Activated CD4-positive, alpha-beta T cell treated with anti-CD3 and anti-CD28 coated beads for 36 hours (primary cell): ENCODE results near the gene EZR. TPM values are rescaled to one million over a fixed set of nuclear protein-coding genes. Genes with fewer than 3 reads are reported as not detected.

Experiments used
- ATAC-seq: fragments of 200-7000 bp; cut with Tn5 transposase; one replicate; pipeline ENCODE4 v1.10.0; 2021; ENCODE audit warnings: mild to moderate bottlenecking, moderate library complexity
- CTCF ChIA-PET: fragments of 350-600 bp; sonication (Branson Sonifier 250); formaldehyde crosslinking; loops from one replicate; lab custom pipeline; 2021; ENCODE audit warnings: antibody characterized with exemption; lab: Charles Lee
- POLR2A ChIA-PET: fragments of 350-600 bp; sonication (Branson Sonifier 250); formaldehyde crosslinking; loops from one replicate; lab custom pipeline; 2021; ENCODE audit warnings: antibody characterized with exemption, inconsistent platforms; lab: Charles Lee
- DNase-seq: peaks from one replicate; pipeline ENCODE4 v3.0.0-alpha.2; 2020
- H3K27ac Mint-ChIP-seq: one replicate; pipeline ENCODE4 v1.8.0; 2021; ENCODE audit warnings: mixed read lengths
- H3K27me3 Mint-ChIP-seq: one replicate; pipeline ENCODE4 v1.8.0; 2021; ENCODE audit warnings: mixed read lengths
- H3K36me3 Mint-ChIP-seq: one replicate; pipeline ENCODE4 v1.8.0; 2021; ENCODE audit warnings: low read depth, mixed read lengths
- H3K4me1 Mint-ChIP-seq: one replicate; pipeline ENCODE4 v1.8.0; 2021; ENCODE audit warnings: mixed read lengths
- H3K4me3 Mint-ChIP-seq: one replicate; pipeline ENCODE4 v1.8.0; 2021; ENCODE audit warnings: mild to moderate bottlenecking, moderate library complexity, mixed read lengths
- H3K9me3 Mint-ChIP-seq: one replicate; pipeline ENCODE4 v1.8.0; 2021; ENCODE audit warnings: low read depth, mixed read lengths
- intact Hi-C, 2 experiments: fragments of 100-400 bp; cut with DNase I in 1 of 2; cut with micrococcal nuclease in 1 of 2; formaldehyde crosslinking; loops; one replicate each; pipeline versions ENCODE4 v1.14.2 to v1.15.1; 2022 to 2024; cut with DNase I, micrococcal nuclease
- total RNA-seq, 2 experiments: library from RNA; stranded (reverse); gene quantifications; one replicate each; pipeline ENCODE4 v1.2.3, GENCODE V29; 2021

Gene EZR
- total RNA-seq, 2 experiments from 2014 or later = 197 to 203 TPM

DNA sequence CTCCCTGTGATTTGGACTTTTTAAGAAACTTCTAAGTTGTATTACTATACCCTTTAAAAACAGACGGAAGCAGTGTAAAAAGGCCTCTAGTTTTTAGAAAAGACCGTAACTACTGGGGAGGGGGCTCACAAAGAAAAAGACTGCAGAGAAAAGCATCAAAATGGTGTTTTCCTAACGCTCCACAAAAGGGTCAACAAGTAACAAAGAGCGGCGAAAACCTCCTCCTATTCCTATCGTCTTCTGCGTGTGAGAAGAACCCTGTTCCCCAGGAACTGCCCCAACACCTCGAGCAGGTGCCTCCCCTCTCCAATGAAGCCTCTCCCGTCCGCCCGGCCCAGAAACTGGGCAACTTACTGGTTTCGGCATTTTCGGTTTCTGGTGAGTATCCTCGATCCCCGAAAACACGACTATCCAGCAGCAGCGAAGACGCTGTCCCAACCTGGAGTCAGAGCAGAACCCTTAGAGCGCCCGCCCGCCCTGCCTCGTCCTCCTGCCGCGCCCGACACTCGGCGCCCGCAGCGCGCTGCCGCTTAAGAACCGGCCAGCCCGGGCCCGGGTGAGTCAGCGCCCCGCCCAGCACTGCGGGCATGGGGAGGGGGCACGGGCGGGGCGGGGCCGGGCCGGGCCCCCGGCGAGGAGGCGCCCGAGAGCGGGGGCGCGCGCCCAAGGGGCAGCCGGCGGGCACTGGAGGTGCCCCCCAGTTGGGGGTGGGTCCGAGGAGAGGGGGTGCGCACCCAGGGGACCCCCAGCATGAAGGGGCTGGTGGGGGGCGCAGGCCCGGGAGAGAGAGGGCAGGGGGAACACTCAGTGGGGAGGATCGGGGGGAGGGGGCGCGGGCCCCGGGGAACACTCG lies 1.2 kb downstream of the EZR start:
- peaks cover 4% of the 10 kb centered on the region for H3K9me3 Mint-ChIP-seq
- H3K4me3 Mint-ChIP-seq = peak overlapping the region; percentile 93
- intact Hi-C loops = loop anchor here (1.0 to 5.0 kb wide), 13 partner anchors 15 to 969 kb away; partner anchors contain the start of genes TAGAP (in 1 of the 2), TCP1 (in 1 of the 2), TMEM181 (in 1 of the 2) and WTAP (in 1 of the 2)
- peaks cover 48% of the 10 kb centered on the region for H3K4me1 Mint-ChIP-seq
- peak; percentile 92 for DNase-seq
- H3K36me3 Mint-ChIP-seq = peaks cover 53% of the 10 kb centered on the region
- CTCF ChIA-PET = interaction anchor here (2.1 kb wide), 1 partner anchor 51 kb away, joined by 9 read pairs; no protein-coding TSS in a partner anchor
- peak overlapping the region; percentile 89 for H3K27ac Mint-ChIP-seq
- ATAC-seq = peak; percentile 67
- POLR2A ChIA-PET = no interaction called here
- H3K27me3 Mint-ChIP-seq = no peaks in the 10 kb centered on the region

DNA sequence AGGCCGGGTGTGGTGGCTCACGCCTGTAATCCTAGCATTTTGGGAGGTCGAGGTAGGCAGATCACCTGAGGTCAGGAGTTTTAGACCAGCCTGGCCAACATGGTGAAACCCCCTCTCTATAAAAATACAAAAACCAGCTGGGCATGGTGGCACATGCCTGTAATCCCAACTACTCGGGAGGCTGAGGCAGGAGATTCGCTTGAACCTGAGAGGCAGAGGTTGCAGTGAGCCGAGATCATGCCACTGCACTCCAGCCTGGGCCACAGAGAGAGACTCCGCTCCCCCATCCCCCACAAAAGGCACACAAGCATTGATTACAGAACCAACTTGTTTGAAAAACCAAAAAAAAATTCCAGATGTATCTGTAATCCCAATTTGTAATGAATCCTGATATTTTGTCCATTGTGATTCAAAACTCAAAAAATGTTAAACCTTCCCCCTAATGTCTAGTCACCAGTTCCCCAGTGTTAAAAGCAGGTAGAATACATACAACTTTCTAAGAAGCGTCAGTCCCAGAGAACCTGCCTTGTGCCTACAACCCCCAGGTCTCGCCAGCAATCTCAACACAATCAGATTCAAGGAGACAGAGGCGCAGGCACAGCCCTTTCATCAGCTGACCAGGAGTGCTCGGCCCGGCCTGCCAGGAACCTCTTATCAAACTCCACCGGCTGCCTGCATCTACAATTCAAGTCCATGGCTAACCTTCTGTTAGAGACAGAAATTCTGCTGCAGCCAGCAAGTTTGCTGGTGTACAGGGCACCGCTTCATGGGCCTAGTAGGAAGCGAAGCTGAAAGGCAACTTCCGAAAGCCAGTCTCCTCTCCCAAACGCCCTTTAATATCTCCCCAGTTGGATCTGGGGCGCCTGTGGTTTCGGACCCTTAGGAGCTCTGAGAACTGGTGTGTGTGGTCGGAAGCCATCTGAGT lies 2.1 kb downstream of the EZR start:
- ATAC-seq = no peak
- DNase-seq = peak; percentile 46
- CTCF ChIA-PET = interaction anchor here (1.5 to 2.1 kb wide), 2 partner anchors 24 to 52 kb away, joined by 4 to 9 read pairs; no protein-coding TSS in a partner anchor
- Mint-ChIP-seq H3K9me3 (peaks cover 4% of the 10 kb centered on the region), H3K36me3 (peaks cover 61% of the 10 kb centered on the region), H3K27ac (peak overlapping the region; percentile 89), H3K4me3 (peak overlapping the region; percentile 93), H3K27me3 (no peaks in the 10 kb centered on the region), H3K4me1 (peaks cover 51% of the 10 kb centered on the region)
- intact Hi-C loops = loop anchor here (1.0 to 5.0 kb wide), 5 partner anchors 14 to 970 kb away; partner anchors contain the start of gene TCP1 (in 1 of the 2)
- POLR2A ChIA-PET = interaction anchor here (1.0 to 1.1 kb wide), 2 partner anchors 15 to 52 kb away, joined by 3 to 9 read pairs; no protein-coding TSS in a partner anchor

DNA sequence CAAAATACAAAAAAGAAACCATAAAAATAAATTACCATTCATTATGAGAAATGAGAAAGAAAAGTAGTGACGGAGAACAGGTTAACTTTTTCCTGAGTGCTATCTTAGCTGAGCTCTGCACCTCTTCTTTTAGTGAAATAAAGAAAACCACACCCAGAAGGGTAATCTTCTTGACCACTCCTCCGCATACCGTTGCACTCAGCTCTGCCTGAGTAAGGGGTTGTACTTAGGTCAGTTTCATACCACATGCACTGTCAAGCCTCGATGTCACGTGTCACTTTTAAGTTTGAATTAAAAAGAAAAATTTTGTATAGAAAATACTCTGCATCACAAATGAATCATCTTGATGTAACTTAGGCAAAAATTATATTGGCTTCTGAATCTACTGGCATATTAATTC lies 2.8 kb downstream of the EZR start:
- Mint-ChIP-seq H3K27ac (peak overlapping the region; percentile 89), H3K36me3 (peaks cover 68% of the 10 kb centered on the region), H3K4me3 (peak overlapping the region; percentile 93), H3K9me3 (peaks cover 4% of the 10 kb centered on the region), H3K27me3 (no peaks in the 10 kb centered on the region), H3K4me1 (peaks cover 59% of the 10 kb centered on the region)
- ATAC-seq (peak; percentile 32), DNase-seq (peak; percentile 53)
- CTCF ChIA-PET = interaction anchor here (0.5 to 2.1 kb wide), 3 partner anchors 23 to 125 kb away, joined by 3 to 9 read pairs (median 4); no protein-coding TSS in a partner anchor
- intact Hi-C loops = loop anchor here (1.0 to 5.0 kb wide), 5 partner anchors 14 to 971 kb away; partner anchors contain the start of gene TCP1 (in 1 of the 2)
- POLR2A ChIA-PET = interaction anchor here (0.6 to 1.1 kb wide), 4 partner anchors 15 to 167 kb away, joined by 3 to 9 read pairs (median 6); partner anchors contain the start of gene SYTL3

DNA sequence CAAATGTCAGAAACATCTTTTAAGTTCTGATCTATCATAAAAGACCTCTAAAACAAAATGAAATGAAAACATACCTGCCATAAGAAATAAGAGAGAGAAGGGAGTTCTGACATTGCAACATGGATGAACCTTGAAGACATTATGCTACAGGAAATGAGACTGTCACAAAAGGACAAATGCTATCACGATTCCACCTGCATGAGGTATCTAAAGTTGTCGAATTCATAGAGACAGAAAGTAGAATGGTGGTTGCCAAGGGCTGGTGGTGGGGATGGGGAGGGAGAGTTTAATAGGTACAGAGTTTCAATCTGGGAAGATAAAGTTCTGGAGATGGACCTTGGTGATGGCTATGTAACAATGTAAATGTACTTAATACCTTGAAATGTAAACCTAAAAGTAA lies 3.3 kb downstream of the EZR start:
- H3K27me3 Mint-ChIP-seq = no peaks in the 10 kb centered on the region
- DNase-seq = no peak
- H3K4me3 Mint-ChIP-seq = peak overlapping the region; percentile 93
- intact Hi-C loops = loop anchor here (1.0 to 5.0 kb wide), 6 partner anchors 9 to 971 kb away; partner anchors contain the start of gene TCP1 (in 1 of the 2)
- POLR2A ChIA-PET = interaction anchor here (0.6 to 1.1 kb wide), 4 partner anchors 14 to 167 kb away, joined by 3 to 9 read pairs (median 6); partner anchors contain the start of gene SYTL3
- peaks cover 4% of the 10 kb centered on the region for H3K9me3 Mint-ChIP-seq
- CTCF ChIA-PET = interaction anchor here (0.5 to 2.1 kb wide), 3 partner anchors 23 to 125 kb away, joined by 3 to 9 read pairs (median 4); no protein-coding TSS in a partner anchor
- no peak for ATAC-seq
- peaks cover 61% of the 10 kb centered on the region for H3K4me1 Mint-ChIP-seq
- peaks cover 69% of the 10 kb centered on the region for H3K36me3 Mint-ChIP-seq
- peak overlapping the region; percentile 89 for H3K27ac Mint-ChIP-seq

DNA sequence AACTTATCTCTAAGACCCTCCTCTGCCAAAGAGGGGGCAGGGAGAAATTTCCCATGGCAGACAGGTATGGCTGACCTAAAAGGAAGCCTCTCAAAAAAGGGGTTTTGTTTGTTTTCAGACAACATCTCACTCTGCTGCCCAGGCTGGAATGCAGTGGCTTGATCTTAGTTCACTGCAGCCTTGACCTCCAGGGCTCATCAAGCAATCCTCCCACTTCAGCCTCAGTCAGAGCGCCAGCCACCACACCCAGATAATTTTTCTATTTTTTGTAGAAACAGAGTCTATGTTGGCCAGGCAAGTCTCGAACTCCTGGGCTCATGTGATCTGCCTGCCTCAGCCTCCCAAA lies 3.8 kb downstream of the EZR start:
- CTCF ChIA-PET = interaction anchor here (1.9 kb wide), 1 partner anchor 144 kb away, joined by 5 read pairs; no protein-coding TSS in a partner anchor
- peaks cover 4% of the 10 kb centered on the region for H3K9me3 Mint-ChIP-seq
- H3K36me3 Mint-ChIP-seq = peaks cover 75% of the 10 kb centered on the region
- H3K4me3 Mint-ChIP-seq = peak overlapping the region; percentile 93
- POLR2A ChIA-PET = no interaction called here
- peak overlapping the region; percentile 89 for H3K27ac Mint-ChIP-seq
- intact Hi-C loops = loop anchor here (1.0 to 5.0 kb wide), 3 partner anchors 8 to 972 kb away; partner anchors contain the start of gene TCP1 (in 1 of the 2)
- no peaks in the 10 kb centered on the region for H3K27me3 Mint-ChIP-seq
- DNase-seq (no peak), ATAC-seq (no peak)
- H3K4me1 Mint-ChIP-seq = peaks cover 67% of the 10 kb centered on the region

DNA sequence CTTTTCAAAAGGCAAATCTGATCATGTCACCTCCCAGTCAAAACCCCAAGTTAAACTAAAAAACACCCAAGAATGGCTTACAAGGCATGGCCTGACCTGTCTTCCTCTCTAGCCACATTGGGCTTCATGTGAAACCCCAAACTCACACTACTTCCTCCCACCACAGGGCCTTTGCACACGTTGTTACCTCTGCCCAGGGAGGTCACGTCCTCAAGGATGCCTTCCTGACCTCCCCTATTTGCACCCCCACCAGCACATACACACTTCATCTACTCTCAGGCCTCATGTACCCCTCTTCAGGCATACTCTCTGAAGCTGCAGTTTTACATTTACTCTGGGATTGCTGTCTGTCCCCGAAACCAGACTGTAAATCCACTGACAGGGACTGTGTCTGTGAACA lies 6.1 kb downstream of the EZR start:
- Mint-ChIP-seq H3K9me3 (no peaks in the 10 kb centered on the region), H3K4me1 (peaks cover 81% of the 10 kb centered on the region), H3K36me3 (peaks cover 90% of the 10 kb centered on the region), H3K27ac (peak overlapping the region; percentile 78), H3K4me3 (peak overlapping the region; percentile 9), H3K27me3 (no peaks in the 10 kb centered on the region)
- ChIA-PET POLR2A (no interaction called here), CTCF (interaction anchor here (0.7 to 1.5 kb wide), 3 partner anchors 20 to 77 kb away, joined by 3 to 4 read pairs (median 3); no protein-coding TSS in a partner anchor)
- intact Hi-C loops = no loop called here
- no peak for ATAC-seq
- DNase-seq = no peak

DNA sequence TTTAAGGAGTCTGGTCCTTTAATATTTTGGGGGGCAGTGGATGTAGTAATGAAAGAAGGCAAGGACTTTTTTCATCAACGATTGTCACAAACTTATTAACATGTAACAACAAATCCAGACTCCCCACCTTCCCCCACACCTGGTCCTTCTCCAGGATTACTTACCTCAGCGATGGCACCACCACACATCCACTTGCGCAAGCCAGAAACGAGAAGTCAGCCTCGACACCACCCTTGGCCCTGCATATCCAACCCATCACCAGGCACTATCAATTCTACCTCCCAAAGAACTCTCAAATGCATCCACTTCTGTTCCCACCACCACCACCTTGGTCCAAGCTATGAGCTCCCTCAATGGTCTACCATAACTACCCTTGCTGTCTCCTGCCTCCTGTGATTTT lies 6.6 kb downstream of the EZR start:
- Mint-ChIP-seq H3K27ac (peak overlapping the region; percentile 78), H3K4me1 (peaks cover 86% of the 10 kb centered on the region), H3K27me3 (no peaks in the 10 kb centered on the region), H3K4me3 (peak overlapping the region; percentile 9), H3K36me3 (peaks cover 90% of the 10 kb centered on the region), H3K9me3 (no peaks in the 10 kb centered on the region)
- POLR2A ChIA-PET = no interaction called here
- DNase-seq (no peak), ATAC-seq (no peak)
- CTCF ChIA-PET = interaction anchor here (0.7 to 1.0 kb wide), 4 partner anchors 9 to 196 kb away, joined by 3 to 4 read pairs (median 4); no protein-coding TSS in a partner anchor
- intact Hi-C loops = no loop called here

DNA sequence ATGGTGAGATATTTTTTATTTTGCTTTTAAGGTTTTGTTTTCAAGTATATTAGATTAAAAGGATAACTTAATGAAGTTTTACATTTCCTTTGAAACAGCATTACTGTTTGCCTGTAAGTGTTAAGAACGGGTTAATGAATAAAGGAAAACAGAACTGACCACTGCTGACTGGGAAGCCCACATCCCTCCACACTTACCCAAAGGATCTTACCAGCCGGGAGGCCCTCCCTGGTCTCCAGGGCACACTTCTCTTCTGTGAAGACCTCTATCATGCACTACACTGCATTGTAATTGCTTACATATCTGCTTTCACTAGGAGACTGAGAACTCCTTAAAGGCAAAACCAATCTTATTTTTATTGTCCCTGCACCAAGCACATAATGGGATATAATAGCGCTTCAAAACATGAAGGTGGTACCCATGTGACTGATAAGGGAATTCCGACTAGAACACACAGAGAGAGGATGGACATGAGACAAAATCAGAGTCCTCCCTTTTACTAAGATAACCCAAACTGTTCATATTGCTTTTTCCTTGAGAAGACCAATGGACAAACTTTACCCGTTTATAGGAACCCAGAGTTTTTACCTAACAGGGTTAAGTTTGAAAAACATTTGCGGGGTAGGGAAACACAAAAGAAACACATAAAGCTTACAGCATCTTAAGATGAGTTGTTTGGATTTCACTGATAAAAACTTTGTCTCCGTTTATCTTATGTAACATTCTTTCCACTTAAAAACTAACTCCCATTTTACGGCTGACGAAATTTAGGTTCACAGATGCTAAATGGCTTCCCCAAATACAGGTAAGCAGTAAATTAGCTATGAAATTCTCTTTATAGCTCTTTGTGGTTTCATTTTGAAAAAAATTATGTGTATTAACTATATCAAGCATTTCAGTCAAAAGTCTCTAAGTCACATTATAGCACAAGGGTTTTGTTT lies 8.7 kb downstream of the EZR start:
- intact Hi-C loops = no loop called here
- no peaks in the 10 kb centered on the region for H3K9me3 Mint-ChIP-seq
- peaks cover 98% of the 10 kb centered on the region for H3K4me1 Mint-ChIP-seq
- peaks cover 89% of the 10 kb centered on the region for H3K36me3 Mint-ChIP-seq
- ChIA-PET POLR2A (no interaction called here), CTCF (interaction anchor here (0.7 to 1.4 kb wide), 4 partner anchors 13 to 59 kb away, joined by 3 to 4 read pairs (median 3); no protein-coding TSS in a partner anchor)
- no peak overlapping the region for H3K4me3 Mint-ChIP-seq
- ATAC-seq (no peak), DNase-seq (no peak)
- H3K27me3 Mint-ChIP-seq = no peaks in the 10 kb centered on the region
- peak overlapping the region; percentile 51 for H3K27ac Mint-ChIP-seq

DNA sequence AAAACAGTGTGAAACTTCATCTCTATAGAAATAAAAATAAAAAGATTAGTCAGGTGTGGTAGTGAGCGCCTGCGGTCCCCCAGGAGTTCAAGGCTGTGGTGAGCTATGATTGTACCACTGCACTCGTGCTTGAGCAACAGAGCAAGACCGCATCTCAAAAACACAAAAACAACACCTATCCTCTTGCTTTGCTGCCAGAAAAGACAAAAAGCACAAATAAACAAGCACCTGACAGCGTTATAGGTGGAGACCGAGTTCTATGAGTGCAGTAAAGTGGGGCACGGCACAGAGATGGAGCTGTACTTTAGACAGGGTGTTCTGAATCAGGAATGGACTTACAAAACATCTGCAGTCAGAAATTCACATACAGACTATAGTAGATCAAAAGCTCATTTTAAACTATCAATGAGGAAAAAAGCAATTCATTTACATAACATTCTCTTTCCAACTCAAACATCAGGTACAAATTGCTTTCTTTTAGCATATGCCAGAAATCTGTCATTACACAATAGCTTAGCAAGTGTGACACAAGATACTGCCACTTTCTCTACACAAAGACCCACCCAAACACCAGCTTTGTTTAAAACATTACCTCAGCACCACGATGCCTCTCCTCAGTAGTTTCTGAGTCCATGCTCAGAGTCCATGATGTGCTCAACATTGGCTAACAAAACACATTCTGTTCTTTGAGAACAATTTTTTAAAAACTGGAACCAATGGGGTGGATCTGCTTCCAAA lies 10.1 kb downstream of the EZR start:
- Mint-ChIP-seq H3K27me3 (no peaks in the 10 kb centered on the region), H3K9me3 (no peaks in the 10 kb centered on the region), H3K4me3 (no peak overlapping the region), H3K36me3 (peaks cover 80% of the 10 kb centered on the region), H3K27ac (peak overlapping the region; percentile 68), H3K4me1 (peaks cover 97% of the 10 kb centered on the region)
- CTCF ChIA-PET = interaction anchor here (0.5 to 2.2 kb wide), 7 partner anchors 10 to 210 kb away, joined by 3 to 6 read pairs (median 4); no protein-coding TSS in a partner anchor
- intact Hi-C loops = no loop called here
- no peak for ATAC-seq
- POLR2A ChIA-PET = no interaction called here
- no peak for DNase-seq
